HepG2 (cell line): Measurements from ENCODE around the gene IDNK. TPM values are rescaled to one million over a fixed set of nuclear protein-coding genes. Genes with fewer than 3 reads are reported as not detected.

Experiments used
- ARNT2 ChIP-seq: sonication (generic); formaldehyde crosslinking; IDR thresholded peaks from 2 replicates; pipeline ENCODE4 v1.8.0; 2022; ENCODE audit warnings: mild to moderate bottlenecking, low read depth, missing genetic modification reagents, moderate library complexity
- ATF2 ChIP-seq: sonication (generic); formaldehyde crosslinking; IDR thresholded peaks from 2 replicates; pipeline ENCODE4 v1.4.0; 2020; ENCODE audit warnings: missing genetic modification reagents
- FIP1L1 ChIP-seq: fragments of 200-400 bp; formaldehyde crosslinking; IDR thresholded peaks from 2 replicates; pipeline ENCODE4 v1.6.1; 2018; ENCODE audit warnings: low read depth, mild to moderate bottlenecking, low read length, moderate library complexity, borderline replicate concordance; ENCODE audit not compliant: insufficient read depth
- FOXO1 ChIP-seq: sonication (generic); formaldehyde crosslinking; IDR thresholded peaks from 2 replicates; pipeline ENCODE4 v1.4.0; 2020; ENCODE audit warnings: missing genetic modification reagents
- MAX ChIP-seq: IDR thresholded peaks from 2 replicates; pipeline ENCODE4 v1.6.1; 2012; ENCODE audit warnings: inconsistent platforms
- MEIS1 ChIP-seq: sonication (generic); formaldehyde crosslinking; IDR thresholded peaks from 2 replicates; pipeline ENCODE4 v1.9.0; 2021; ENCODE audit warnings: mild to moderate bottlenecking, missing genetic modification reagents, moderate library complexity, borderline replicate concordance
- MLX ChIP-seq: IDR thresholded peaks from 2 replicates; pipeline ENCODE4 v1.6.1; 2016
- NAIF1 ChIP-seq: sonication (generic); formaldehyde crosslinking; IDR thresholded peaks from 2 replicates; pipeline ENCODE4 v1.5.0; 2020; ENCODE audit warnings: mild to moderate bottlenecking, missing genetic modification reagents, borderline replicate concordance
- NFYC ChIP-seq: IDR thresholded peaks from 2 replicates; pipeline ENCODE4 v1.6.1; 2016; ENCODE audit warnings: missing genetic modification reagents, missing compliant biosample characterization
- RERE ChIP-seq: IDR thresholded peaks from 2 replicates; pipeline ENCODE4 v1.6.1; 2016; ENCODE audit warnings: low read depth, missing genetic modification reagents, missing compliant biosample characterization
- SNAI1 ChIP-seq: sonication (generic); formaldehyde crosslinking; IDR thresholded peaks from 2 replicates; pipeline ENCODE4 v1.5.0; 2020; ENCODE audit warnings: mild to moderate bottlenecking, missing genetic modification reagents, borderline replicate concordance
- ZFY ChIP-seq: sonication (generic); formaldehyde crosslinking; IDR thresholded peaks from 2 replicates; pipeline ENCODE4 v1.4.0; 2020; ENCODE audit warnings: missing genetic modification reagents
- ZFYVE20 ChIP-seq: sonication (generic); formaldehyde crosslinking; IDR thresholded peaks from 2 replicates; pipeline ENCODE4 v1.8.0; 2023; ENCODE audit warnings: low read depth, mild to moderate bottlenecking, moderate library complexity, missing genetic modification reagents, borderline replicate concordance
- ZNF264 ChIP-seq: sonication (generic); formaldehyde crosslinking; IDR thresholded peaks from 2 replicates; pipeline ENCODE4 v1.4.0; 2020; ENCODE audit warnings: missing genetic modification reagents
- ZNF383 ChIP-seq: sonication (generic); formaldehyde crosslinking; IDR thresholded peaks from 2 replicates; pipeline ENCODE4 v1.4.0; 2020; ENCODE audit warnings: missing genetic modification reagents, mild to moderate bottlenecking, borderline replicate concordance
- ZNF770 ChIP-seq: sonication (generic); formaldehyde crosslinking; IDR thresholded peaks from 2 replicates; pipeline ENCODE4 v1.5.0; 2020; ENCODE audit warnings: mild to moderate bottlenecking, missing genetic modification reagents
- ZNF780A ChIP-seq: sonication (generic); formaldehyde crosslinking; IDR thresholded peaks from 2 replicates; pipeline ENCODE4 v1.8.0; 2022; ENCODE audit warnings: mild to moderate bottlenecking, missing genetic modification reagents, moderate library complexity
- ZNF83 ChIP-seq: sonication (generic); formaldehyde crosslinking; IDR thresholded peaks from 2 replicates; pipeline ENCODE4 v1.4.0; 2020; ENCODE audit warnings: missing genetic modification reagents, mild to moderate bottlenecking, borderline replicate concordance
- polyA plus RNA-seq, 8 experiments: library from polyadenylated mRNA; depleted of rRNA in 3 of 8; stranded (reverse) in 7 of 8; unstranded in 1 of 8; fragments of >200 nt; fragmentation: Illumina TruSeq in 4 of 8; extraction: Trizol in 4 of 8; gene quantifications; 2 replicates each; pipeline versions ENCODE4 v1.2.1 to v1.2.3, GENCODE V29; 2011 to 2016; ENCODE audit warnings: low read depth in 4 of 8, missing spikeins in 1 of 8, mixed read lengths in 1 of 8; ENCODE audit not compliant: insufficient read depth in 1 of 8
- total RNA-seq, 5 experiments: library from RNA; depleted of rRNA; stranded (reverse); fragments of >200 nt; fragmentation: Illumina TruSeq; extraction: Trizol; gene quantifications; 2 replicates each; pipeline ENCODE4 v1.2.3, GENCODE V29; 2016; ENCODE audit warnings: low read depth in 1 of 5

IDNK gene
- total and polyA plus RNA-seq, 2 of the 13 experiments (the other 11 are each of a cell fraction or from before 2014, with no cell fraction given), result 3.1 to 4.8 TPM

- 0 out of 2 replicates have a peak, but pooled peaks have one; percentile 30 for TF ChIP-seq ATF2 (CRISPR knock-in tag)
- TF ChIP-seq ZNF264, result 0 out of 2 replicates have a peak, but pooled peaks have one; percentile 40
- 0 out of 2 replicates have a peak, but pooled peaks have one; percentile 4 for TF ChIP-seq NFYC (CRISPR knock-in tag)
- TF ChIP-seq ZNF770 (CRISPR knock-in tag), result peak; percentile 73; the same call in 1 of the 2 replicates
- peak; percentile 25; the same call in 1 of the 2 replicates for TF ChIP-seq RERE (CRISPR knock-in tag)
- peak; percentile 76; the same call in 1 of the 2 replicates for TF ChIP-seq SNAI1 (CRISPR knock-in tag)
- no peak for TF ChIP-seq MLX (CRISPR knock-in tag)
- TF ChIP-seq MAX, result 0 out of 2 replicates have a peak, but pooled peaks have one; percentile 35
- TF ChIP-seq FOXO1 (CRISPR knock-in tag), result peak; percentile 32; the same call in 1 of the 2 replicates
- no peak for TF ChIP-seq ZNF383 (CRISPR knock-in tag)
- peak; percentile 33; the same call in 1 of the 2 replicates for TF ChIP-seq ZNF83 (CRISPR knock-in tag)
- peak; percentile 59 for TF ChIP-seq ARNT2 (CRISPR knock-in tag)
- 0 out of 2 replicates have a peak, but pooled peaks have one; percentile 54 for TF ChIP-seq NAIF1 (CRISPR knock-in tag)
- peak; percentile 54; the same call in 1 of the 2 replicates for TF ChIP-seq MEIS1
- TF ChIP-seq ZNF780A (CRISPR knock-in tag), result 0 out of 2 replicates have a peak, but pooled peaks have one; percentile 41
- TF ChIP-seq ZFYVE20 (CRISPR knock-in tag), result no peak
- no peak for TF ChIP-seq FIP1L1
- peak; percentile 98 for TF ChIP-seq ZFY (CRISPR knock-in tag)
Observed at GRCh38 chr9:83622939-83623678, at the start of gene IDNK (continued).
